ENCODE data around the gene TEAD2.

GRCh38 chr19:49294401-49294800, 67.8 kb downstream of the TEAD2 start:
- TF ChIP-seq, protein P1, sequence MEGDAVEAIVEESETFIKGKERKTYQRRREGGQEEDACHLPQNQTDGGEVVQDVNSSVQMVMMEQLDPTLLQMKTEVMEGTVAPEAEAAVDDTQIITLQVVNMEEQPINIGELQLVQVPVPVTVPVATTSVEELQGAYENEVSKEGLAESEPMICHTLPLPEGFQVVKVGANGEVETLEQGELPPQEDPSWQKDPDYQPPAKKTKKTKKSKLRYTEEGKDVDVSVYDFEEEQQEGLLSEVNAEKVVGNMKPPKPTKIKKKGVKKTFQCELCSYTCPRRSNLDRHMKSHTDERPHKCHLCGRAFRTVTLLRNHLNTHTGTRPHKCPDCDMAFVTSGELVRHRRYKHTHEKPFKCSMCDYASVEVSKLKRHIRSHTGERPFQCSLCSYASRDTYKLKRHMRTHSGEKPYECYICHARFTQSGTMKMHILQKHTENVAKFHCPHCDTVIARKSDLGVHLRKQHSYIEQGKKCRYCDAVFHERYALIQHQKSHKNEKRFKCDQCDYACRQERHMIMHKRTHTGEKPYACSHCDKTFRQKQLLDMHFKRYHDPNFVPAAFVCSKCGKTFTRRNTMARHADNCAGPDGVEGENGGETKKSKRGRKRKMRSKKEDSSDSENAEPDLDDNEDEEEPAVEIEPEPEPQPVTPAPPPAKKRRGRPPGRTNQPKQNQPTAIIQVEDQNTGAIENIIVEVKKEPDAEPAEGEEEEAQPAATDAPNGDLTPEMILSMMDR (IDR thresholded peaks at IDR 0.05): no peak
- TF ChIP-seq POLR2A (IDR thresholded peaks at IDR 0.05): no peak

Measured in esophagus squamous epithelium (tissue), 4 donors.